IMR-90 (cell line): Measurements from ENCODE around the gene SRRM2. TPM values are rescaled to one million over a fixed set of nuclear protein-coding genes. Genes with fewer than 3 reads are reported as not detected.

Experiments
- ATAC-seq: fragments of 200-7000 bp; cut with Tn5 transposase; 2 replicates; pipeline ENCODE4 v1.9.1; 2020; ENCODE audit warnings: low read depth, mild to moderate bottlenecking, moderate library complexity
- BruUV-seq: library from RNA; stranded (reverse); fragments of 400-500 nt; replicated peaks from 2 replicates; lab custom pipeline; 2021; lab: Mats Ljungman, UMichigan
- CTCF ChIA-PET: fragments of 300-600 bp; formaldehyde crosslinking; extraction: SDS; loops from one replicate; lab custom pipeline; 2021; ENCODE audit warnings: antibody characterized with exemption; lab: Yijun Ruan, JAX
- POLR2A ChIA-PET: fragments of 300-600 bp; sonication (Branson Sonifier 250); formaldehyde crosslinking; loops from one replicate; lab custom pipeline; 2022; ENCODE audit warnings: antibody characterized with exemption; ENCODE audit not compliant: unreplicated experiment; lab: Charles Lee
- DNase-seq: peaks from one replicate; pipeline ENCODE4 v3.0.0; 2013
- H2AFZ ChIP-seq: replicated peaks from 2 replicates; pipeline ENCODE3; 2013; ENCODE audit warnings: low read length, mild to moderate bottlenecking; ENCODE audit not compliant: poor library complexity
- H2AK5ac ChIP-seq: 2 replicates; pipeline ENCODE4 v1.6.1; 2013; ENCODE audit warnings: low read depth, low read length, inconsistent platforms
- H2AK9ac ChIP-seq: replicated peaks from 2 replicates; pipeline ENCODE3; 2013; ENCODE audit warnings: mild to moderate bottlenecking, low read depth, low read length, moderate library complexity; ENCODE audit not compliant: poor library complexity
- H2BK120ac ChIP-seq: 2 replicates; pipeline ENCODE4 v1.6.1; 2013; ENCODE audit warnings: low read depth, low read length, inconsistent platforms
- H2BK15ac ChIP-seq: 3 replicates; pipeline ENCODE4 v1.6.1; 2013; ENCODE audit warnings: low read depth, low read length, inconsistent platforms
- H2BK20ac ChIP-seq: 2 replicates; pipeline ENCODE4 v1.6.1; 2013; ENCODE audit warnings: low read depth, mild to moderate bottlenecking, inconsistent platforms, low read length, moderate library complexity
- H2BK5ac ChIP-seq: 2 replicates; pipeline ENCODE4 v1.6.1; 2013; ENCODE audit warnings: mild to moderate bottlenecking, low read depth, low read length, inconsistent platforms; ENCODE audit not compliant: poor library complexity, severe bottlenecking
- H3K14ac ChIP-seq: replicated peaks from 2 replicates; pipeline ENCODE4 v1.6.1; 2013; ENCODE audit warnings: low read depth, low read length, inconsistent platforms
- H3K18ac ChIP-seq: 2 replicates; pipeline ENCODE4 v1.6.1; 2013; ENCODE audit warnings: low read depth, low read length, control low read depth
- H3K23ac ChIP-seq: 2 replicates; pipeline ENCODE4 v1.6.1; 2013; ENCODE audit warnings: low read depth, low read length, inconsistent platforms
- H3K27ac ChIP-seq: 2 replicates; pipeline ENCODE4 v1.5.1; 2013; ENCODE audit warnings: mild to moderate bottlenecking, control low read depth, low read length; ENCODE audit not compliant: insufficient read depth
- H3K27me3 ChIP-seq: 2 replicates; pipeline ENCODE4 v1.6.1; 2013; ENCODE audit warnings: low read length; ENCODE audit not compliant: control insufficient read depth, insufficient read depth
- H3K36me3 ChIP-seq: 2 replicates; pipeline ENCODE4 v1.6.1; 2013; ENCODE audit warnings: low read length, mixed read lengths; ENCODE audit not compliant: control insufficient read depth, insufficient read depth
- H3K4ac ChIP-seq: 2 replicates; pipeline ENCODE4 v1.6.1; 2013; ENCODE audit warnings: low read depth, low read length, inconsistent platforms
- H3K4me1 ChIP-seq: 2 replicates; pipeline ENCODE4 v1.6.1; 2013; ENCODE audit warnings: low read length, mixed read lengths; ENCODE audit not compliant: control insufficient read depth, insufficient read depth
- H3K4me2 ChIP-seq: 2 replicates; pipeline ENCODE4 v1.6.1; 2013; ENCODE audit warnings: low read depth, mild to moderate bottlenecking, control low read depth, low read length, moderate library complexity
- H3K4me3 ChIP-seq: 2 replicates; pipeline ENCODE4 v1.5.1; 2013; ENCODE audit warnings: low read depth, mild to moderate bottlenecking, control low read depth, low read length, moderate library complexity; ENCODE audit not compliant: insufficient read depth
- H3K56ac ChIP-seq: 2 replicates; pipeline ENCODE4 v1.6.1; 2013; ENCODE audit warnings: low read length, inconsistent platforms; ENCODE audit not compliant: insufficient read depth; ENCODE audit errors: extremely low read depth
- H3K79me1 ChIP-seq, 2 experiments: 2 replicates each; pipeline ENCODE4 v1.6.1; 2013; ENCODE audit warnings: low read length in 2 of 2, inconsistent platforms in 1 of 2, low read depth in 1 of 2
- H3K9ac ChIP-seq: 2 replicates; pipeline ENCODE4 v1.6.1; 2013; ENCODE audit warnings: low read depth, low read length, control low read depth
- H3K9me1 ChIP-seq: 2 replicates; pipeline ENCODE4 v1.6.1; 2013; ENCODE audit warnings: low read length, inconsistent platforms; ENCODE audit not compliant: insufficient read depth
- H3K9me3 ChIP-seq: 2 replicates; pipeline ENCODE4 v1.6.1; 2013; ENCODE audit warnings: low read length; ENCODE audit not compliant: control insufficient read depth, insufficient read depth
- H4K20me1 ChIP-seq: 2 replicates; pipeline ENCODE4 v1.6.1; 2013; ENCODE audit warnings: low read length, inconsistent platforms; ENCODE audit not compliant: insufficient read depth
- H4K5ac ChIP-seq: 2 replicates; pipeline ENCODE4 v1.6.1; 2013; ENCODE audit warnings: mild to moderate bottlenecking, low read depth, low read length, control low read depth
- H4K8ac ChIP-seq, 2 experiments: 2 replicates each; pipeline ENCODE4 v1.6.1; 2013; ENCODE audit warnings: low read depth in 2 of 2, low read length in 2 of 2, control low read depth in 1 of 2, inconsistent platforms in 1 of 2
- H4K91ac ChIP-seq: 2 replicates; pipeline ENCODE4 v1.6.1; 2013; ENCODE audit warnings: low read depth, low read length, inconsistent platforms; ENCODE audit not compliant: insufficient read depth
- BHLHE40 ChIP-seq: fragments of 150-350 bp; IDR thresholded peaks from 2 replicates; pipeline ENCODE4 v1.6.1; 2016; ENCODE audit warnings: mild to moderate bottlenecking, low read depth, low read length
- CEBPB ChIP-seq: IDR thresholded peaks from 2 replicates; pipeline ENCODE4 v1.6.1; 2012; ENCODE audit warnings: low read depth, low read length, improper control_type of control experiment
- CHD1 ChIP-seq: IDR thresholded peaks from 2 replicates; pipeline ENCODE4 v1.6.1; 2012; ENCODE audit warnings: low read depth, low read length, improper control_type of control experiment
- CTCF ChIP-seq: conservative IDR thresholded peaks from 2 replicates; pipeline ENCODE4 v1.5.1; 2012; ENCODE audit warnings: mild to moderate bottlenecking, low read depth, low read length, improper control_type of control experiment
- ELK1 ChIP-seq: fragments of 150-350 bp; IDR thresholded peaks from 2 replicates; pipeline ENCODE4 v1.6.1; 2016; ENCODE audit warnings: low read depth, mild to moderate bottlenecking, low read length, moderate library complexity, borderline replicate concordance
- FOS ChIP-seq: fragments of 150-350 bp; IDR thresholded peaks from 2 replicates; pipeline ENCODE4 v1.6.1; 2016; ENCODE audit warnings: low read depth, low read length
- MAFK ChIP-seq: IDR thresholded peaks from 2 replicates; pipeline ENCODE4 v1.6.1; 2012; ENCODE audit warnings: low read depth, low read length, improper control_type of control experiment
- MAZ ChIP-seq: IDR thresholded peaks from 2 replicates; pipeline ENCODE4 v1.6.1; 2012; ENCODE audit warnings: low read depth, mild to moderate bottlenecking, low read length, improper control_type of control experiment, moderate library complexity, borderline replicate concordance
- NFE2L2 ChIP-seq: fragments of 150-350 bp; IDR thresholded peaks from 2 replicates; pipeline ENCODE4 v1.6.1; 2016; ENCODE audit warnings: low read depth, mild to moderate bottlenecking, low read length
- POLR2A ChIP-seq: IDR thresholded peaks from 2 replicates; pipeline ENCODE4 v1.6.1; 2012; ENCODE audit warnings: mild to moderate bottlenecking, low read depth, low read length
- RAD21 ChIP-seq: IDR thresholded peaks from 2 replicates; pipeline ENCODE4 v1.6.1; 2012; ENCODE audit warnings: low read length, improper control_type of control experiment
- RCOR1 ChIP-seq: IDR thresholded peaks from 2 replicates; pipeline ENCODE4 v1.6.1; 2012; ENCODE audit warnings: mild to moderate bottlenecking, low read length, improper control_type of control experiment; ENCODE audit not compliant: insufficient replicate concordance
- RFX5 ChIP-seq: IDR thresholded peaks from 2 replicates; pipeline ENCODE4 v1.8.0; 2012; ENCODE audit warnings: low read depth, mild to moderate bottlenecking, low read length, moderate library complexity
- SMC3 ChIP-seq: fragments of 150-350 bp; IDR thresholded peaks from 2 replicates; pipeline ENCODE4 v1.6.1; 2016; ENCODE audit warnings: low read depth, mild to moderate bottlenecking, antibody characterized with exemption, low read length, moderate library complexity
- USF2 ChIP-seq: fragments of 150-350 bp; IDR thresholded peaks from 2 replicates; pipeline ENCODE4 v1.6.1; 2017; ENCODE audit warnings: mild to moderate bottlenecking, antibody characterized with exemption, low read length, low read depth
- WGBS, 2 experiments: methylation state at CpG; one replicate each; pipeline versions ENCODE4 v1.1.5 to v1.1.7; 2013; ENCODE audit warnings: missing lambda C conversion rate in 2 of 2; ENCODE audit not compliant: insufficient read length in 1 of 2; ENCODE audit errors: extremely low coverage in 2 of 2; 5-methylcytosine and 5-hydroxymethylcytosine counted together
- dilution Hi-C: fragments of 300-500 bp; cut with HindIII; formaldehyde crosslinking; loops from one replicate; pipeline ENCODE4 v1.14.3; 2018; ENCODE audit warnings: low sequenced_read_pairs; ENCODE audit not compliant: unreplicated experiment
- in situ Hi-C: fragments of 300-500 bp; cut with MboI; formaldehyde crosslinking; loops from 3 replicates; pipeline ENCODE4 v1.14.3; 2019; ENCODE audit warnings: low sequenced_read_pairs, inconsistent platforms, mixed read lengths
- intact Hi-C: fragments of 100-400 bp; cut with micrococcal nuclease; formaldehyde crosslinking; loops from 2 replicates; pipeline ENCODE4 v1.10.0; 2022
- polyA plus RNA-seq, 3 experiments: library from polyadenylated mRNA; depleted of rRNA; stranded (reverse); fragments of >200 nt; gene quantifications; 2 replicates each; pipeline ENCODE4 v1.2.3, GENCODE V29; 2012; ENCODE audit warnings: low replicate concordance in 1 of 3
- total RNA-seq: library from RNA; depleted of rRNA; stranded (reverse); fragments of >200 nt; gene quantifications from 2 replicates; pipeline ENCODE4 v1.2.3, GENCODE V29; 2012

SRRM2 gene
- total and polyA plus RNA-seq, 2 of the 4 experiments (the other 2 are of a cell fraction): 20.3 to 300 TPM

GRCh38 chr16:2773188-2773968 lies 20.9 kb downstream of the SRRM2 start:
- Histone ChIP-seq H2AFZ (peak overlapping the region; percentile 33), H3K9me3 (no peaks in the 10 kb centered on the region), H2BK5ac (no peak overlapping the region), H2BK15ac (no peak overlapping the region), H3K79me1 (peaks cover 16 to 94% of the 10 kb centered on the region in 2 experiments), H4K91ac (no peak overlapping the region), H3K27ac (no peak overlapping the region), H4K8ac (no peak overlapping the region), H4K5ac (no peak overlapping the region), H3K14ac (no peak overlapping the region), H3K9ac (no peak overlapping the region), H3K4me2 (no peak overlapping the region), H3K18ac (no peak overlapping the region), H4K20me1 (peaks cover 76% of the 10 kb centered on the region), H3K36me3 (peaks cover 66% of the 10 kb centered on the region), H2BK20ac (no peak overlapping the region), H3K27me3 (no peaks in the 10 kb centered on the region), H3K4me3 (no peak overlapping the region), H3K4me1 (peaks cover 12% of the 10 kb centered on the region), H3K56ac (no peak overlapping the region), H3K4ac (no peak overlapping the region), H3K9me1 (peaks cover 9% of the 10 kb centered on the region), H2AK9ac (peak overlapping the region; percentile 75), H2BK120ac (no peak overlapping the region), H2AK5ac (no peak overlapping the region), H3K23ac (0 out of 2 replicates have a peak overlapping the region, but pooled peaks have one; percentile 33)
- in situ Hi-C loops (no loop called here), intact Hi-C loops (no loop called here), dilution Hi-C loops (no loop called here)
- DNase-seq (peak; percentile 29), ATAC-seq (no peak)
- 100% methylated on average over 3 of the region's 12 CpGs; no CpG with 5 or more reads in 1 of the 2 experiments for WGBS, 2 experiments
- POLR2A ChIA-PET: no interaction called here
- CTCF ChIA-PET: interaction anchor here (0.6 kb wide), 2 partner anchors 95 to 146 kb away, joined by 3 read pairs; no protein-coding TSS in a partner anchor
- no TSS peak for BruUV-seq
- TF ChIP-seq POLR2A: no peak
- no peak for TF ChIP-seq NFE2L2
- TF ChIP-seq RCOR1: no peak
- TF ChIP-seq BHLHE40: no peak
- TF ChIP-seq SMC3: no peak
- TF ChIP-seq FOS: no peak
- TF ChIP-seq CTCF: no peak
- TF ChIP-seq ELK1: no peak
- TF ChIP-seq MAZ: no peak
- TF ChIP-seq CHD1: no peak
- no peak for TF ChIP-seq USF2
- TF ChIP-seq RFX5: no peak
- no peak for TF ChIP-seq CEBPB
- no peak for TF ChIP-seq RAD21
- no peak for TF ChIP-seq MAFK
